ENCODE data around the gene CIAO1. TPM values are rescaled to one million over a fixed set of nuclear protein-coding genes. Genes with fewer than 3 reads are reported as not detected.
"Not testable (repeated sequence)": the region's sequence is repeated elsewhere in the genome, so short reads cannot be mapped to it uniquely, and the experiment has no call there.

The CIAO1 gene
- total RNA-seq, 1 experiment from 2014 or later = 79.7 TPM

- Histone ChIP-seq H3K36me3 (ENCODE audit: insufficient read depth, low read length, poor library complexity, severe bottlenecking) (peaks cover 11% of the 10 kb centered on the region), H3K27ac (ENCODE audit: low read depth, low read length, poor library complexity, severe bottlenecking) (no peak overlapping the region), H3K9me3 (ENCODE audit: low read depth, low read length, poor library complexity, severe bottlenecking) (no peaks in the 10 kb centered on the region), H3K4me3 (ENCODE audit: low read depth, low read length, poor library complexity, severe bottlenecking) (no peak overlapping the region), H3K4me1 (ENCODE audit: insufficient read depth, low read length, poor library complexity, severe bottlenecking) (no peaks in the 10 kb centered on the region), H3K27me3 (replicated peaks; ENCODE audit: insufficient read depth, low read depth, low read length, poor library complexity) (no peaks in the 10 kb centered on the region)
- TF ChIP-seq EZH2 (IDR thresholded peaks at IDR 0.05; ENCODE audit: borderline replicate concordance, low read depth, low read length, poor library complexity, severe bottlenecking) = no peak
- TF ChIP-seq CTCF (conservative IDR thresholded peaks at IDR 0.05; ENCODE audit: low read depth, low read length) = no peak
- DNase-seq (ENCODE audit: low spot score) = no peak
- BruUV-seq (replicated peaks) = no TSS peak
- POLR2A ChIA-PET (ENCODE audit: low non-redundant PET) = no interaction called here
- intact Hi-C loops (cut with micrococcal nuclease; ENCODE audit: unreplicated experiment) = no loop called here
- CTCF ChIA-PET = no interaction called here
These were observed 9.4 kb upstream of the CIAO1 start for GRCh38 chr2:96256611-96257113.

- CTCF ChIA-PET; BruUV-seq (replicated peaks); H3K4me1 ChIP-seq (ENCODE audit: insufficient read depth, low read length, poor library complexity, severe bottlenecking); H3K4me3 ChIP-seq (ENCODE audit: low read depth, low read length, poor library complexity, severe bottlenecking); POLR2A ChIA-PET (ENCODE audit: low non-redundant PET); H3K27ac ChIP-seq (ENCODE audit: low read depth, low read length, poor library complexity, severe bottlenecking); H3K9me3 ChIP-seq (ENCODE audit: low read depth, low read length, poor library complexity, severe bottlenecking); intact Hi-C loops (cut with micrococcal nuclease; ENCODE audit: unreplicated experiment); H3K27me3 ChIP-seq (replicated peaks; ENCODE audit: insufficient read depth, low read depth, low read length, poor library complexity); DNase-seq (ENCODE audit: low spot score): not testable (repeated sequence)
- peaks cover 11% of the 10 kb centered on the region for H3K36me3 ChIP-seq (ENCODE audit: insufficient read depth, low read length, poor library complexity, severe bottlenecking)
These were observed 8.3 kb upstream of the CIAO1 start for GRCh38 chr2:96257744-96258143.

- no peak overlapping the region for H3K27ac ChIP-seq (ENCODE audit: low read depth, low read length, poor library complexity, severe bottlenecking)
- intact Hi-C loops (cut with micrococcal nuclease; ENCODE audit: unreplicated experiment) = no loop called here
- ChIA-PET POLR2A (ENCODE audit: low non-redundant PET) (no interaction called here), CTCF (no interaction called here)
- no peak for DNase-seq (ENCODE audit: low spot score)
- no peaks in the 10 kb centered on the region for H3K9me3 ChIP-seq (ENCODE audit: low read depth, low read length, poor library complexity, severe bottlenecking)
- H3K4me3 ChIP-seq (ENCODE audit: low read depth, low read length, poor library complexity, severe bottlenecking) = no peak overlapping the region
- H3K36me3 ChIP-seq (ENCODE audit: insufficient read depth, low read length, poor library complexity, severe bottlenecking) = peaks cover 11% of the 10 kb centered on the region
- no TSS peak for BruUV-seq (replicated peaks)
- no peaks in the 10 kb centered on the region for H3K27me3 ChIP-seq (replicated peaks; ENCODE audit: insufficient read depth, low read depth, low read length, poor library complexity)
- no peaks in the 10 kb centered on the region for H3K4me1 ChIP-seq (ENCODE audit: insufficient read depth, low read length, poor library complexity, severe bottlenecking)
- TF ChIP-seq CTCF (conservative IDR thresholded peaks at IDR 0.05; ENCODE audit: low read depth, low read length) = no peak
These were observed 7.6 kb upstream of the CIAO1 start for GRCh38 chr2:96258166-96259022.

- Histone ChIP-seq H3K4me3 (ENCODE audit: low read depth, low read length, poor library complexity, severe bottlenecking) (no peak overlapping the region), H3K27me3 (replicated peaks; ENCODE audit: insufficient read depth, low read depth, low read length, poor library complexity) (no peaks in the 10 kb centered on the region), H3K4me1 (ENCODE audit: insufficient read depth, low read length, poor library complexity, severe bottlenecking) (no peaks in the 10 kb centered on the region), H3K9me3 (ENCODE audit: low read depth, low read length, poor library complexity, severe bottlenecking) (no peaks in the 10 kb centered on the region), H3K36me3 (ENCODE audit: insufficient read depth, low read length, poor library complexity, severe bottlenecking) (peaks cover 6% of the 10 kb centered on the region), H3K27ac (ENCODE audit: low read depth, low read length, poor library complexity, severe bottlenecking) (no peak overlapping the region)
- POLR2A ChIA-PET (ENCODE audit: low non-redundant PET) = no interaction called here
- intact Hi-C loops (cut with micrococcal nuclease; ENCODE audit: unreplicated experiment) = no loop called here
- CTCF ChIA-PET = no interaction called here
- BruUV-seq (replicated peaks) = no TSS peak
- TF ChIP-seq CTCF (conservative IDR thresholded peaks at IDR 0.05; ENCODE audit: low read depth, low read length) = no peak
- TF ChIP-seq EZH2 (IDR thresholded peaks at IDR 0.05; ENCODE audit: borderline replicate concordance, low read depth, low read length, poor library complexity, severe bottlenecking) = no peak
- no peak for DNase-seq (ENCODE audit: low spot score)
These were observed 6.5 kb upstream of the CIAO1 start for GRCh38 chr2:96259497-96259921.
